C4-2B (cell line): Measurements from ENCODE around the gene GALK2.

Experiments
- ZFX ChIP-seq: fragments of 450-650 bp; IDR thresholded peaks from 2 replicates; pipeline ENCODE4 v1.6.1; 2017
- TF ChIP-seq, protein P1 (sequence below): fragments of 450-650 bp; conservative IDR thresholded peaks from 2 replicates; pipeline ENCODE4 v1.5.1; 2017; ENCODE audit warnings: mild to moderate bottlenecking

DNA sequence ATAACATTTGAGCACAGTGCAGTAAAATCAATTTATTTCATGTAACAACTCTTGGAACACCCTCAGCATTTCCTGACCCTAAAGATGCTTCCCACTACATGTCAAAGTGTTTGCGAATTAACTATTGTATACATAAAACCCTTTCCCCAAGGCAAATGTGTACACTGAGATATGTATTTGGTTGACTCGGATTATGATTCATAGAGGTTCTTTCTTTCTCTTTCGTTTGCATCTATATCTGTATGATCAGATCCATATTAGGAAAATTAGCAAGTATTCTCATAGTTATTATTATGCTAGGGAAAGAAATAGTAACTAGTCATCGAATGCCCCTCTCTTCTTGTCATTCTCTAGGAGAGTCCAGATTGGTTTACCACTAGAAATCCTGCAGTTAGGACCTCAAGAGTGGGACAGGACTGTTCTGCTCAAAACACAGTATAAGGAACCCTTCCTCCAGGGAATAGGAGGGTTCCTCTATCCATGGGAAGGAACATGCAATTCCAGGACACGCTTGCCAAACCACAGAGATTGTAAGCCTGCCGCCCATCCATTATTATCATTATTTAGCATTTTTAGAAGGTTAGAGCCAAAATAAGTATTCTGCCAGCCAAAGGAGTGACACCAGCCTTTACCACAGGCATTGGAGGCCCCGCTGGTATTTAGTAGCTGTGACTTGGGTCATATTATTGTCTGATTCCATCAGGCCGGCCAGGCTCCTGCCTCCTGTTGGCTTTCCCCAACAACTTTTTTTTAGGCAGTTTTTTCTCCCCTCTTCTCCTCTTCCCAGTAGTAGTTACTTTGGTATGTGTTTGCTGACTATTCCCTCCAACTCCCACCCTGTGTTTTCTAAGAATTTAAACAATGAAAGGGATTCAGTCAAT, 100.7 kb downstream of the GALK2 start:
- TF ChIP-seq, protein P1, sequence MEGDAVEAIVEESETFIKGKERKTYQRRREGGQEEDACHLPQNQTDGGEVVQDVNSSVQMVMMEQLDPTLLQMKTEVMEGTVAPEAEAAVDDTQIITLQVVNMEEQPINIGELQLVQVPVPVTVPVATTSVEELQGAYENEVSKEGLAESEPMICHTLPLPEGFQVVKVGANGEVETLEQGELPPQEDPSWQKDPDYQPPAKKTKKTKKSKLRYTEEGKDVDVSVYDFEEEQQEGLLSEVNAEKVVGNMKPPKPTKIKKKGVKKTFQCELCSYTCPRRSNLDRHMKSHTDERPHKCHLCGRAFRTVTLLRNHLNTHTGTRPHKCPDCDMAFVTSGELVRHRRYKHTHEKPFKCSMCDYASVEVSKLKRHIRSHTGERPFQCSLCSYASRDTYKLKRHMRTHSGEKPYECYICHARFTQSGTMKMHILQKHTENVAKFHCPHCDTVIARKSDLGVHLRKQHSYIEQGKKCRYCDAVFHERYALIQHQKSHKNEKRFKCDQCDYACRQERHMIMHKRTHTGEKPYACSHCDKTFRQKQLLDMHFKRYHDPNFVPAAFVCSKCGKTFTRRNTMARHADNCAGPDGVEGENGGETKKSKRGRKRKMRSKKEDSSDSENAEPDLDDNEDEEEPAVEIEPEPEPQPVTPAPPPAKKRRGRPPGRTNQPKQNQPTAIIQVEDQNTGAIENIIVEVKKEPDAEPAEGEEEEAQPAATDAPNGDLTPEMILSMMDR: no peak
- TF ChIP-seq ZFX: no peak
